Heart left ventricle (tissue), 16 donors: ENCODE results near the gene ELFN1. TPM values are rescaled to one million over a fixed set of nuclear protein-coding genes. Genes with fewer than 3 reads are reported as not detected.
A peak's percentile ranks its signal among the peaks of the same experiment; 100 is the strongest.

Experiments
- ATAC-seq, 4 donors: fragments of 200-7000 bp; cut with Tn5 transposase; one replicate each; pipeline ENCODE4 v1.9.1; 2020 to 2022; ENCODE audit warnings: moderate library complexity in 4 of 4, mild to moderate bottlenecking in 3 of 4, moderate number of reproducible peaks in 1 of 4
- DNase-seq, 5 donors: peaks; one replicate each; pipeline ENCODE4 v3.0.0-alpha.2; 2020
- H3K27ac ChIP-seq, 12 donors: fragments of 200-600 bp; sonication (generic) in 4 of 12; one replicate each; pipeline versions ENCODE4 v1.5.0 to v1.8.0; 2016 to 2022; ENCODE audit warnings: mild to moderate bottlenecking in 2 of 12
- H3K27me3 ChIP-seq, 9 donors: fragments of 200-600 bp; sonication (generic) in 2 of 9; one replicate each; pipeline versions ENCODE4 v1.5.1 to v1.8.0; 2016 to 2022; ENCODE audit warnings: mild to moderate bottlenecking in 3 of 9
- H3K36me3 ChIP-seq, 9 donors: fragments of 200-600 bp; sonication (generic) in 2 of 9; one replicate each; pipeline versions ENCODE4 v1.5.0 to v1.8.0; 2018 to 2022; ENCODE audit warnings: mild to moderate bottlenecking in 2 of 9
- H3K4me1 ChIP-seq, 12 donors: fragments of 200-600 bp; sonication (generic) in 4 of 12; one replicate each; pipeline versions ENCODE4 v1.5.0 to v1.8.0; 2016 to 2022; ENCODE audit warnings: mild to moderate bottlenecking in 3 of 12
- H3K4me3 ChIP-seq, 12 donors: fragments of 200-600 bp; sonication (generic) in 4 of 12; one replicate each; pipeline versions ENCODE4 v1.5.0 to v1.8.0; 2017 to 2022; ENCODE audit warnings: mild to moderate bottlenecking in 9 of 12, moderate library complexity in 4 of 12
- H3K9me3 ChIP-seq, 12 donors: fragments of 200-600 bp; sonication (generic) in 4 of 12; one replicate each; pipeline versions ENCODE4 v1.5.0 to v1.8.0; 2016 to 2022; ENCODE audit warnings: mild to moderate bottlenecking in 1 of 12
- CTCF ChIP-seq, 12 donors: fragments of 200-600 bp; sonication (generic) in 4 of 12; IDR thresholded peaks; one replicate each; pipeline versions ENCODE4 v1.5.0 to v1.8.0; 2018 to 2022; ENCODE audit warnings: antibody characterized with exemption in 12 of 12, mild to moderate bottlenecking in 5 of 12
- POLR2A ChIP-seq, 2 donors: fragments of 450-650 bp; IDR thresholded peaks; one replicate each; pipeline ENCODE4 v1.6.1; 2017; ENCODE audit warnings: antibody characterized with exemption in 2 of 2, mild to moderate bottlenecking in 2 of 2, moderate library complexity in 2 of 2
- WGBS, 4 donors: extraction: QIAGEN DNeasy Blood & Tissue Kit in 2 of 4; methylation state at CpG; one replicate each; pipeline versions ENCODE4 v1.1.5 to v1.1.7; 2013 to 2018; 5-methylcytosine and 5-hydroxymethylcytosine counted together
- intact Hi-C, 10 donors: fragments of 100-400 bp; cut with DNase I; formaldehyde crosslinking; loops; one replicate each; pipeline versions ENCODE4 v1.11.1 to v1.14.2; 2022
- polyA plus RNA-seq, 2 donors: library from polyadenylated mRNA; stranded (reverse); fragments of 200-250 nt; gene quantifications; one replicate each; pipeline ENCODE4 v1.2.3, GENCODE V29; 2013
- total RNA-seq, 9 donors: library from RNA; depleted of rRNA in 2 of 9; stranded (reverse); fragments of >200 nt in 2 of 9; fragmentation: NEBNext Ultra II Directional in 3 of 9; extraction: Animal tissue kit (Norgen Biotek cat#: 25700) in 3 of 9; gene quantifications; one replicate each; pipeline versions ENCODE4 v1.1.0 to v1.2.4, GENCODE V29; 2016 to 2023
- donor health status: ischemic (EF 13 %, LVEDD 7.1; RV severe dilation, severe dysfunction).
- donor health status: healthy with polysubstance abuse.
- donor health status: DM: no; HTN: yes; CAD: no.
- donor health status: DM: no; HTN: no; CAD: no.
- donor health status: ischemic (EF 25% LVEDD 6.9; RV normal size, moderate dysfunction).
- donor health status: ischemic (EF 25% LVEDD 5.7; RV mildly dilated, moderate dysfunction).
- donor health status: healthy.
- donor health status: DM: yes; HTN: yes; CAD: no.
- donor health status: ischemic (EF 35%, LVEDD 5.7; RV mildly dilated, moderate dysfunction).
- donor health status: nonischemic (EF 11% LVEDD 7.7; RV severe dilation, severe dysfunction).
- donor health status: DM: yes; HTN: yes; CAD: no.
- donor health status: PGD.
- donor health status: ischemic (EF 29% LVEDD 5.4; RV normal size, mild dysfunction).
- donor health status: nonischemic (EF 23%, LVEDD 6.1; RV moderate dilation, normal function).

Gene ELFN1
- total and polyA plus RNA-seq, 11 donors: 2.6 to 18.6 (median 6.6) TPM

GRCh38 chr7:1674161-1675035 lies 4.3 kb downstream of the ELFN1 start:
- intact Hi-C loops: no loop called here
- 68 to 80% (median 73%) methylated on average over 16 to 21 of the region's 21 CpGs for WGBS, 4 donors
- Histone ChIP-seq H3K27ac (no peak overlapping the region), H3K4me3 (no peak overlapping the region), H3K4me1 (peaks cover 0 to 16% (median 5%) of the 10 kb centered on the region in 12 donors), H3K27me3 (peaks cover 0 to 38% (median 8%) of the 10 kb centered on the region in 9 donors), H3K36me3 (no peaks in the 10 kb centered on the region), H3K9me3 (no peaks in the 10 kb centered on the region)
- DNase-seq: peak in 2 of 5 donors; percentile 6 to 25
- no peak for ATAC-seq
- TF ChIP-seq CTCF (IDR thresholded peaks at IDR 0.05) (no peak), POLR2A (IDR thresholded peaks at IDR 0.05) (no peak)

- no peaks in the 10 kb centered on the region for H3K36me3 ChIP-seq
- TF ChIP-seq CTCF (IDR thresholded peaks at IDR 0.05): no peak
- no peak for TF ChIP-seq POLR2A (IDR thresholded peaks at IDR 0.05)
- H3K27ac ChIP-seq: no peak overlapping the region
- H3K9me3 ChIP-seq: no peaks in the 10 kb centered on the region
- DNase-seq: peak in 2 of 5 donors; percentile 11 to 55
- no peak for ATAC-seq
- H3K27me3 ChIP-seq: peaks cover 0 to 30% (median 7%) of the 10 kb centered on the region in 9 donors
- intact Hi-C loops: no loop called here
- peaks cover 0 to 8% (median 0%) of the 10 kb centered on the region in 12 donors for H3K4me1 ChIP-seq
- 60 to 69% (median 68%) methylated on average over 20 to 29 of the region's 29 CpGs for WGBS, 4 donors
- H3K4me3 ChIP-seq: no peak overlapping the region
Observed at GRCh38 chr7:1675036-1675671, 5.1 kb downstream of the ELFN1 start.

GRCh38 chr7:1675673-1676549 lies 5.8 kb downstream of the ELFN1 start:
- peak in 1 of 4 donors; percentile 11 for ATAC-seq
- 56 to 72% (median 68%) methylated on average over 20 to 30 of the region's 30 CpGs for WGBS, 4 donors

More at GRCh38 chr7:1675673-1676549, 5.8 kb downstream of the ELFN1 start:
- no peak for TF ChIP-seq POLR2A (IDR thresholded peaks at IDR 0.05)
- no peak for TF ChIP-seq CTCF (IDR thresholded peaks at IDR 0.05)
- Histone ChIP-seq H3K4me3 (no peak overlapping the region), H3K36me3 (no peaks in the 10 kb centered on the region), H3K27me3 (peaks cover 0 to 23% (median 4%) of the 10 kb centered on the region in 9 donors), H3K27ac (no peak overlapping the region), H3K9me3 (no peaks in the 10 kb centered on the region), H3K4me1 (peaks cover 0 to 2% (median 0%) of the 10 kb centered on the region in 12 donors)
- intact Hi-C loops: no loop called here
- peak in 2 of 5 donors; percentile 15 to 58 for DNase-seq
